Skeletal muscle cell (primary cell): ENCODE measurements around the gene ARID4B.
"Not testable (repeated sequence)": the region's sequence is repeated elsewhere in the genome, so short reads cannot be mapped to it uniquely, and the experiment has no call there.

Experiments used
- DNase-seq: peaks from one replicate; pipeline ENCODE4 v3.0.0-alpha.2; 2010; ENCODE audit warnings: low read depth
- H3K4me3 ChIP-seq: 2 replicates; pipeline ENCODE4 v1.5.1; 2011; ENCODE audit warnings: low read depth, mild to moderate bottlenecking, control low read depth, low read length, moderate library complexity

Gene ARID4B

GRCh38 chr1:235199441-235199840 is 128.5 kb downstream of the ARID4B start:
- no peak overlapping the region for H3K4me3 ChIP-seq
- DNase-seq, result peak; percentile 2

- no peak overlapping the region for H3K4me3 ChIP-seq
- no peak for DNase-seq
These were observed 137.5 kb downstream of the ARID4B start for GRCh38 chr1:235190431-235190830.

GRCh38 chr1:235187316-235187715 is 140.7 kb downstream of the ARID4B start:
- no peak for DNase-seq
- no peak overlapping the region for H3K4me3 ChIP-seq

- H3K4me3 ChIP-seq, result no peak overlapping the region
- DNase-seq, result no peak
These were observed 146.3 kb downstream of the ARID4B start for GRCh38 chr1:235181561-235182245.

GRCh38 chr1:235180916-235181460 is 147.0 kb downstream of the ARID4B start:
- no peak for DNase-seq
- H3K4me3 ChIP-seq, result no peak overlapping the region

- DNase-seq, result no peak
- H3K4me3 ChIP-seq, result no peak overlapping the region
These were observed 151.5 kb downstream of the ARID4B start for GRCh38 chr1:235176486-235176885.

GRCh38 chr1:235169986-235170385 is 158.0 kb downstream of the ARID4B start:
- DNase-seq, result no peak

GRCh38 chr1:235168375-235168774 is 159.6 kb downstream of the ARID4B start:
- no peak for DNase-seq
- H3K4me3 ChIP-seq, result no peak overlapping the region

More at GRCh38 chr1:235169986-235170385, 158.0 kb downstream of the ARID4B start:
- no peak overlapping the region for H3K4me3 ChIP-seq

GRCh38 chr1:235161685-235162327 is 166.2 kb downstream of the ARID4B start:
- H3K4me3 ChIP-seq, result peak overlapping the region; percentile 83
- DNase-seq, result no peak

GRCh38 chr1:235160957-235161684 is 166.9 kb downstream of the ARID4B start, which contains the start of gene RBM34:
Gene RBM34 (minus strand): TSS chr1:235161250. CDS start chr1:235161226, 24 bp downstream.
- H3K4me3 ChIP-seq, result peak within 1 kb of the TSS; percentile 83
- DNase-seq, result peak; percentile 66

- peak overlapping the region; percentile 83 for H3K4me3 ChIP-seq
- DNase-seq, result peak; percentile 13
These were observed 167.5 kb downstream of the ARID4B start for GRCh38 chr1:235160383-235160956.

- peak overlapping the region; percentile 83 for H3K4me3 ChIP-seq
- DNase-seq, result not testable (repeated sequence)
These were observed 168.0 kb downstream of the ARID4B start for GRCh38 chr1:235159930-235160329.

- DNase-seq, H3K4me3 ChIP-seq: not testable (repeated sequence)
These were observed 168.7 kb downstream of the ARID4B start for GRCh38 chr1:235159284-235159683.

GRCh38 chr1:235158680-235159079 is 169.3 kb downstream of the ARID4B start:
- DNase-seq, result no peak

GRCh38 chr1:235157150-235157549 is 170.8 kb downstream of the ARID4B start:
- no peak overlapping the region for H3K4me3 ChIP-seq
- DNase-seq, result no peak

More at GRCh38 chr1:235158680-235159079, 169.3 kb downstream of the ARID4B start:
- H3K4me3 ChIP-seq, result no peak overlapping the region

GRCh38 chr1:235156740-235157139 is 171.2 kb downstream of the ARID4B start:
- H3K4me3 ChIP-seq, result no peak overlapping the region
- DNase-seq, result no peak

GRCh38 chr1:235156265-235156664 is 171.7 kb downstream of the ARID4B start:
- no peak overlapping the region for H3K4me3 ChIP-seq
- no peak for DNase-seq

- H3K4me3 ChIP-seq, result no peak overlapping the region
- no peak for DNase-seq
These were observed 175.7 kb downstream of the ARID4B start for GRCh38 chr1:235152235-235152634.

- H3K4me3 ChIP-seq, result no peak overlapping the region
- DNase-seq, result no peak
These were observed 176.9 kb downstream of the ARID4B start for GRCh38 chr1:235151033-235151432.

GRCh38 chr1:235149824-235150223 is 178.2 kb downstream of the ARID4B start:
- no peak overlapping the region for H3K4me3 ChIP-seq
- no peak for DNase-seq
